HepG2 (cell line): Measurements from ENCODE around the gene CARMIL1. TPM values are rescaled to one million over a fixed set of nuclear protein-coding genes. Genes with fewer than 3 reads are reported as not detected.

Experiments
- ATF1 ChIP-seq: IDR thresholded peaks from 2 replicates; pipeline ENCODE4 v1.6.1; 2016; ENCODE audit warnings: mild to moderate bottlenecking, control low read depth
- ATF7-NPFF ChIP-seq: sonication (generic); formaldehyde crosslinking; IDR thresholded peaks from 2 replicates; pipeline ENCODE4 v1.8.1; 2023; ENCODE audit warnings: mild to moderate bottlenecking, low read depth, missing genetic modification reagents, moderate library complexity
- BCLAF1 ChIP-seq: fragments of 450-650 bp; IDR thresholded peaks from 2 replicates; pipeline ENCODE4 v1.6.1; 2017; ENCODE audit warnings: mild to moderate bottlenecking
- BRF2 ChIP-seq: sonication (generic); formaldehyde crosslinking; IDR thresholded peaks from 2 replicates; pipeline ENCODE4 v1.8.1; 2022; ENCODE audit warnings: mild to moderate bottlenecking, missing genetic modification reagents
- HBP1 ChIP-seq: IDR thresholded peaks from 2 replicates; pipeline ENCODE4 v1.6.1; 2016; ENCODE audit warnings: low read depth, control low read depth
- HMGXB4 ChIP-seq, 2 experiments: sonication (generic) in 1 of 2; formaldehyde crosslinking in 1 of 2; IDR thresholded peaks; 2 replicates each; pipeline versions ENCODE4 v1.4.0 to v1.6.1; 2018 to 2020; ENCODE audit warnings: missing genetic modification reagents in 2 of 2, borderline replicate concordance in 1 of 2, low read depth in 1 of 2, mild to moderate bottlenecking in 1 of 2, missing biosample characterization in 1 of 2
- HNF4A ChIP-seq: sonication (generic); formaldehyde crosslinking; IDR thresholded peaks from 2 replicates; pipeline ENCODE4 v1.4.0; 2020; ENCODE audit warnings: missing genetic modification reagents
- MYNN ChIP-seq: sonication (generic); formaldehyde crosslinking; IDR thresholded peaks from 2 replicates; pipeline ENCODE4 v1.4.0; 2020; ENCODE audit warnings: mild to moderate bottlenecking, low read depth, missing genetic modification reagents
- POLR2A ChIP-seq, 2 experiments: IDR thresholded peaks; 2 replicates each; pipeline ENCODE4 v1.6.1; 2011; ENCODE audit warnings: low read depth in 2 of 2, low read length in 2 of 2, mild to moderate bottlenecking in 1 of 2, moderate library complexity in 1 of 2; ENCODE audit not compliant: insufficient read depth in 1 of 2
- RXRA ChIP-seq: sonication (generic); formaldehyde crosslinking; IDR thresholded peaks from 2 replicates; pipeline ENCODE4 v1.5.1; 2020; ENCODE audit warnings: missing genetic modification reagents
- TBX2 ChIP-seq: sonication (generic); formaldehyde crosslinking; IDR thresholded peaks from 2 replicates; pipeline ENCODE4 v1.5.0; 2020; ENCODE audit warnings: missing genetic modification reagents, mild to moderate bottlenecking, borderline replicate concordance
- TFDP1 ChIP-seq: IDR thresholded peaks from 2 replicates; pipeline ENCODE4 v1.6.1; 2016; ENCODE audit warnings: missing compliant biosample characterization, missing genetic modification reagents, borderline replicate concordance
- ZMYM4 ChIP-seq: sonication (generic); formaldehyde crosslinking; IDR thresholded peaks from 2 replicates; pipeline ENCODE4 v1.8.1; 2023; ENCODE audit warnings: mild to moderate bottlenecking, missing genetic modification reagents
- ZNF446 ChIP-seq: sonication (generic); formaldehyde crosslinking; IDR thresholded peaks from 2 replicates; pipeline ENCODE4 v1.5.0; 2020; ENCODE audit warnings: mild to moderate bottlenecking, missing genetic modification reagents
- ZNF772 ChIP-seq: sonication (generic); formaldehyde crosslinking; IDR thresholded peaks from 2 replicates; pipeline ENCODE4 v1.5.0; 2020; ENCODE audit warnings: mild to moderate bottlenecking, missing genetic modification reagents
- ZNF800 ChIP-seq: sonication (generic); formaldehyde crosslinking; IDR thresholded peaks from 2 replicates; pipeline ENCODE4 v1.4.0; 2020; ENCODE audit warnings: missing genetic modification reagents
- polyA plus RNA-seq, 8 experiments: library from polyadenylated mRNA; depleted of rRNA in 3 of 8; stranded (reverse) in 7 of 8; unstranded in 1 of 8; fragments of >200 nt; fragmentation: Illumina TruSeq in 4 of 8; extraction: Trizol in 4 of 8; gene quantifications; 2 replicates each; pipeline versions ENCODE4 v1.2.1 to v1.2.3, GENCODE V29; 2011 to 2016; ENCODE audit warnings: low read depth in 4 of 8, missing spikeins in 1 of 8, mixed read lengths in 1 of 8; ENCODE audit not compliant: insufficient read depth in 1 of 8
- total RNA-seq, 5 experiments: library from RNA; depleted of rRNA; stranded (reverse); fragments of >200 nt; fragmentation: Illumina TruSeq; extraction: Trizol; gene quantifications; 2 replicates each; pipeline ENCODE4 v1.2.3, GENCODE V29; 2016; ENCODE audit warnings: low read depth in 1 of 5

Gene CARMIL1
- total and polyA plus RNA-seq, 2 of the 13 experiments (the other 11 are each of a cell fraction or from before 2014, with no cell fraction given) = 1.8 to 2.6 TPM

GRCh38 chr6:25637960-25638434 lies 358.8 kb downstream of the CARMIL1 start (continued):
- TF ChIP-seq TFDP1 (CRISPR knock-in tag) = no peak
- no peak for TF ChIP-seq ATF7-NPFF (CRISPR knock-in tag)
- no peak for TF ChIP-seq HMGXB4 (CRISPR knock-in tag; IDR thresholded peaks at IDR 0.05; ENCODE audit: borderline replicate concordance in 1 of 2, low read depth in 1 of 2)
- peak; percentile 47; the same call in 1 of the 2 replicates for TF ChIP-seq TBX2
- TF ChIP-seq RXRA (CRISPR knock-in tag) = peak; percentile 49
- peak; percentile 37 for TF ChIP-seq ZMYM4
- 0 out of 2 replicates have a peak, but pooled peaks have one; percentile 63 for TF ChIP-seq HBP1 (CRISPR knock-in tag)
- no peak for TF ChIP-seq BCLAF1
- TF ChIP-seq ZNF772 = no peak
- TF ChIP-seq ZNF446 = 0 out of 2 replicates have a peak, but pooled peaks have one; percentile 60
- no peak for TF ChIP-seq ATF1
- no peak for TF ChIP-seq HNF4A (CRISPR knock-in tag)
- TF ChIP-seq BRF2 (CRISPR knock-in tag) = no peak
- no peak for TF ChIP-seq ZNF800
- TF ChIP-seq MYNN (CRISPR knock-in tag) = no peak
- no peak for TF ChIP-seq POLR2A (IDR thresholded peaks at IDR 0.05; ENCODE audit: insufficient read depth in 1 of 2, low read depth in 2 of 2, low read length in 2 of 2)
